ENCODE results near the gene ASTN2.

The ASTN2 gene

DNA sequence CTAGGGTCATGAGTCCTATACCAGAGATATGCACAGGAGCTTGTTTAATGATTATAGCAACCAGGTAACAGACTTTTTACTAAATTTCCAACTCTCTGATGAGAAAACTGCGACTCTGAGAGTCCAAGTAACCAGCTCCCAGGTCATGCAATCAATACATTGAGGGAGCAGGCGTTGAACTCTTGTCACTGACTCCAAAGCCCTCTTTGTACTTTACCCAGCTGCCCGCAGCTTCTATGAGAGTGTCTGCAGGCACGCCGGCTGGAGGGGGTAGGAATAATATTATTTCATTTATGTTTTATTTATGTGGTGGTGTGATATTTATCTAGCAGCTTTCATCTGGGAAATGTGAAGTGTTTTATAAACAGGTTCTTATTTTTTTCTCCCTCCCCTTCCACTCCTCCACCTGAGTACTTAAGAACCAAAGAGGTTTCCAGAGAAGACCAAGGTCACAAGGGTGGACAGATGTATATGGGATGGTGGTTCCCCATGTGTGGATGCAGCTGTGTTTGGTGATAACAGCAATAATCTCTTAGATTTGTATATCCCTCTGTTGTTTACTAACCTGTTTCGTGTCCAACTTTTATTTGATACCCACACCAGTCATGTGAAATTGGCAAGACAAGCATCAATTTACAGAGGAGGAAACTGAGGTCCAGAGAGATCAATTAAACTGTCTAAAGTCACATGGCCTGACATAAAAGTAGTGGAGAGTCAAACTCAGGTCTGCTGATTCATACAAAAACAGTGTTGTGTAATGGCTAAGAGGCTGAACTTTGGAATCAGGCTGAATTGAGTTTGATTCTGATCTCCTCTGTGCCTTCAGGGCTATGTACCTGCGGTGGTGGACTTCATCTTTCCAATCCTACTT lies 867.9 kb downstream of the ASTN2 start:
- in situ Hi-C loops (cut with MboI; ENCODE audit: low pct_unique_long_range_greater_than_20kb, low sequenced_read_pairs, unreplicated experiment): no loop called here
- TF ChIP-seq, protein P1, sequence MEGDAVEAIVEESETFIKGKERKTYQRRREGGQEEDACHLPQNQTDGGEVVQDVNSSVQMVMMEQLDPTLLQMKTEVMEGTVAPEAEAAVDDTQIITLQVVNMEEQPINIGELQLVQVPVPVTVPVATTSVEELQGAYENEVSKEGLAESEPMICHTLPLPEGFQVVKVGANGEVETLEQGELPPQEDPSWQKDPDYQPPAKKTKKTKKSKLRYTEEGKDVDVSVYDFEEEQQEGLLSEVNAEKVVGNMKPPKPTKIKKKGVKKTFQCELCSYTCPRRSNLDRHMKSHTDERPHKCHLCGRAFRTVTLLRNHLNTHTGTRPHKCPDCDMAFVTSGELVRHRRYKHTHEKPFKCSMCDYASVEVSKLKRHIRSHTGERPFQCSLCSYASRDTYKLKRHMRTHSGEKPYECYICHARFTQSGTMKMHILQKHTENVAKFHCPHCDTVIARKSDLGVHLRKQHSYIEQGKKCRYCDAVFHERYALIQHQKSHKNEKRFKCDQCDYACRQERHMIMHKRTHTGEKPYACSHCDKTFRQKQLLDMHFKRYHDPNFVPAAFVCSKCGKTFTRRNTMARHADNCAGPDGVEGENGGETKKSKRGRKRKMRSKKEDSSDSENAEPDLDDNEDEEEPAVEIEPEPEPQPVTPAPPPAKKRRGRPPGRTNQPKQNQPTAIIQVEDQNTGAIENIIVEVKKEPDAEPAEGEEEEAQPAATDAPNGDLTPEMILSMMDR (IDR thresholded peaks at IDR 0.05; ENCODE audit: extremely low read depth, insufficient read depth, missing control alignments): no peak
- no peak for DNase-seq (ENCODE audit: low spot score)

DNA sequence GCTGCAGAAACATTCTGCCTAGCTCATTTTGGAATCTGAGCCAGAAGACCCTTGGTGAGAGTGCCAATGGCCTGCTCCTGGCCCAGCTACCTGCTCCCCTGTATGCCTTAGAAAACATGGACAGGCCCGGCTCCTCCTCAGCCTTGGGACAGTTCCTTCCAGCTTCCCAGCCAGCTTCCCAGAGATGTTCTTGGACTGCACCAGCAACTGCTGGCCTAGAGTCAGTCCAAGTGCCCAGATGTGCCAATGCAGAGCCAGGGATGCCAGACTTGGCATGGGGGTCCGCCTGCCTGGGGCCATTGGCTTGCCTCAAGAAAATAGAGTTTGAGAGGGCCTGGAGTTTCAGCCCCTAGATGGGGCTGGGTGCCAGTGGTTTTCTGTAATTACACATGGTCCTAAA lies 870.0 kb downstream of the ASTN2 start:
- no peak for DNase-seq (ENCODE audit: low spot score)
- TF ChIP-seq, protein P1 (IDR thresholded peaks at IDR 0.05; ENCODE audit: extremely low read depth, insufficient read depth, missing control alignments): no peak
- in situ Hi-C loops (cut with MboI; ENCODE audit: low pct_unique_long_range_greater_than_20kb, low sequenced_read_pairs, unreplicated experiment): no loop called here

DNA sequence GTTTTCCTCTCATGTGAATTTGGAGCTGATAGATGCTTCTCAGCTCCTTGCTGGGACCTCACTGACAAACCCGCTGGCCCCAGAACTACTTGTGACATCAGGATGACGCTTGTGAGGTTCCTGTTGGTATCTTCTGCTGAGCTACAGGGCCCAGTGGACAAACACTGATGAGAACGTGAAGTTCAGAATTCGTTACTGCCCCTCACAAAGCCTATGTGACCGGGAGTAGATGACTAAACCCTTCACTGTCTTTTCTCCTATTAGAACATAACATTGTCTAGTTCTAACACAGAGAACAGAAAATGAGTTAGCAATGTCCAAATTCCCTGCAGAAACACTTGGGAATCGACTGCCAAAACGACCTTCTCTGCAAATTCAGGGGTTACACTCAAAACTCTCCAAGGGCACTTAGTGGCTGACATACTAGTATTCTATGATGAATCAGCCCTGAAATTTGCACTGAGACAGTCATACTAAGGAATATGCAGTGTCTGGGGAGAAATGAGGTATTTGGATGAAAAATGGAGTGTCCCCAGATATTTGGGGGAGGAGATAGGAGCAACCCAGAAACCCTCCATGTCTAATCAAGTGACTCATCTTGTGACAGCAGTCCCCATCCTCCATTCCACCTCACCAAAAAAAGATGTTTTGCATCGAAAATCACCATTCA lies 871.0 kb downstream of the ASTN2 start:
- TF ChIP-seq, protein P1 (IDR thresholded peaks at IDR 0.05; ENCODE audit: extremely low read depth, insufficient read depth, missing control alignments): no peak
- in situ Hi-C loops (cut with MboI; ENCODE audit: low pct_unique_long_range_greater_than_20kb, low sequenced_read_pairs, unreplicated experiment): no loop called here
- DNase-seq (ENCODE audit: low spot score): no peak

DNA sequence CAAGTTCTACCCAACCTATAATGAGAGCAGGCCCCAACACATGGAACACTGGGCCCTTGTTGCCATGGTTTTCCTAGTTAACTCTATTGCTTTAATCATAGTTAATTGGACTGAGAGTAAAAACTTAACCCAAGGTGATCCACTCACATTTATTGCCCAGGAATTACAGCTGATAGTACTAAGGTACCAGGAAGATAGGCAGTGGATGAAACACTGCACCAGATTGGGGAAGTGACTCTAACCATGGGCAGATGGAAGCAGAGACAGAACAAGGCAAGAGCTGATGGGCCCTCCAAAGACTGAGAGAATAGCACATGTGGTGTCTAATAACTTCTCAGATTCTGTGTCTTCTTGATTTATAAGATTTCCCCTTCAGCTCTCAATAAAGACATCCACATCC lies 873.5 kb downstream of the ASTN2 start:
- in situ Hi-C loops (cut with MboI; ENCODE audit: low pct_unique_long_range_greater_than_20kb, low sequenced_read_pairs, unreplicated experiment): no loop called here
- TF ChIP-seq, protein P1 (IDR thresholded peaks at IDR 0.05; ENCODE audit: extremely low read depth, insufficient read depth, missing control alignments): no peak
- no peak for DNase-seq (ENCODE audit: low spot score)

DNA sequence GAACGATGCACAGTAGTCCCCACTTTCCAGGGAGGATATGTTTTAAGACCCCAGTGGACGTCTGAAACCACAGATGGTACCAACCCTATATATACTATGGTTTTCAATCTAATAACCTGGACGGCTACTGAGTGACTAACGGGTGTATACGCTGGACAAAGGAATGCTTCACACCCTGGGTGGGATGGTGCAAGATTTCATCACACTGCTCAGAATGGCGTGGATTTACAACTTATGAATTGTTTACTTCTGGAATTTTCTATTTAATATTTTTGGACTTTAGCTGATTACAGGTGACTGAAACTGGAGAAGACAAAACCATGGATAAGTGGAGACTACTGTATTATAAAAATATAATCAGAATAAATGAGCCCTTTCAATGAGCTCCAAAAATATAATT lies 875.3 kb downstream of the ASTN2 start:
- no peak for DNase-seq (ENCODE audit: low spot score)
- in situ Hi-C loops (cut with MboI; ENCODE audit: low pct_unique_long_range_greater_than_20kb, low sequenced_read_pairs, unreplicated experiment): no loop called here
- TF ChIP-seq, protein P1 (IDR thresholded peaks at IDR 0.05; ENCODE audit: extremely low read depth, insufficient read depth, missing control alignments): no peak

DNA sequence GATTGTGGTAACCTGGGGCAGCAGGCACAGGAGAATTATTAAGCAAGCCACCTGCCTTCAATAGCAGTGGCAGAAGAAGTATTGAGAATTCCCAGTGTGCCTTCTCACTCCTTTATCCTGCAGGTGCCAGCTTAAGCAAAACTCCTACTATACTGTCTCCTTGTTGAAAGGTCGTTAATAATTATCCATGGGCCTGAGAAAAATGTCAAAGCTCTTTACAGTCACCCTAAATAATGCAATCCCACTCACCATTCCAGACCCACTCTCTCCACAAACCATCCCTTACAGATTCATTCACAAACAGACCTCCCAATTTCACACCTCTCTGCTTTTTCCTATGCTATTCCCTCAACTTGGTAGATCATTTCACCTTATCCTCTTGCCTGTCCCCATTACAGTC lies 889.2 kb downstream of the ASTN2 start:
- in situ Hi-C loops (cut with MboI; ENCODE audit: low pct_unique_long_range_greater_than_20kb, low sequenced_read_pairs, unreplicated experiment): no loop called here
- no peak for DNase-seq (ENCODE audit: low spot score)
- TF ChIP-seq, protein P1 (IDR thresholded peaks at IDR 0.05; ENCODE audit: extremely low read depth, insufficient read depth, missing control alignments): no peak

Data from GM13977 (cell line).